Activated CD4-positive, alpha-beta T cell treated with anti-CD3 and anti-CD28 coated beads, Interleukin-2, Interleukin-6, amounts not matched to agents 100 ng/mL and 50 ng/mL, durations not matched to agents 16 hours and 8 hours (primary cell): ENCODE results near the gene HOXD12.

ENCODE experiments used
- DNase-seq: peaks from one replicate; pipeline ENCODE4 v3.0.0-alpha.2; 2020

HOXD12 gene

GRCh38 chr2:176136374-176137251 lies 37.0 kb downstream of the HOXD12 start:
- no peak for DNase-seq

DNA sequence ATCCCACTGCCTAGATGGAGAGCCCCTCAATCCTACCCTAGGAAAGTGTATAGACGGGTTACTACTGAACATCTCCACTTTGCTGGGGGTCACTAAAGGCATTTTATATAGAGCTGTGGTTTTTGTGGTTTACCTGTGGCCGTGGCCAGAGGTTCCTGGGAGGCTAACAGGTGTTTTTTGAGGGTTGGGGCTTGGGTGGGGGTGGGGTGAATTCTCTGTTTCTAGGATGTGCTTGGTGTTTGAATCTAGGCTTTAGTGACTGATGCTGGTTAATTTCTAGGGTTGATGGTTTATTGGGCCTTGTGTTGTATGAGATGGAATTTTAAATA lies 37.6 kb downstream of the HOXD12 start:
- no peak for DNase-seq

GRCh38 chr2:176137906-176138305 lies 38.3 kb downstream of the HOXD12 start:
- DNase-seq, result no peak

GRCh38 chr2:176138526-176138922 lies 38.9 kb downstream of the HOXD12 start:
- DNase-seq, result no peak

DNA sequence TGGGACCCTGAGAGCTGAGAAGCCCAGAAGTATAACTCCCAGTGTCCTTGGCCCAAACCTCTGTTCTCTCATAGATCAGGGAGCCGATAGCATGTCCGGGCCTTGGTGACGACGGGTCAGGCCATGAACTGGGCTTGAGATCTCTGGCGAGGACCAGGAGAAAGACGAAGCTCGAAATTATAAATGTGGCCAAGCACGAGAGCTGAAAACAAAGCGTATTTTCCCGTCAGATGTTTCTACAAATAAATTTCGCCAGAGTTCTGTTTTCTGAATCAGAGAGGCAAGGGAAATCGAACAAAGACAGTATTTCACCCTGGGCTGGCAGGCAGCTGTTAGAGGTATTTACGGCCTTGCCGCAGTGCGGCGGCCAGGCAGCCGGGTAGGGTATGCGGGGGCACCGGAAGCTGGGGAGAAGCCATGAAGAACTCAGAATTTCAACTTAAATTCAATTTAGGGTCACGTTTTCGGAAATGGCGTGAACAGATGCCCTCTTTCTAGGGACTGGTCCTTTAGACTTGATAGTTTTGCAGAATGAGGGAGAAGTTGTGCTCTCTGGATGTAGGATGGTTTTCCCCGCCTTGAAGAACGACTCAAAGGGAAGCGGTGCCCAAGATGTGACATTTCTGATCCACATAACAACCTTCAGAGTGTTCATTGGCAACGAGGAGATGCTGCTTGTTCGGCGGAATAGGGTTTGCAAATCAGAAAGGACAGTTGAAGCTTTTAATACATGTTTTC lies 39.5 kb downstream of the HOXD12 start:
- no peak for DNase-seq

DNA sequence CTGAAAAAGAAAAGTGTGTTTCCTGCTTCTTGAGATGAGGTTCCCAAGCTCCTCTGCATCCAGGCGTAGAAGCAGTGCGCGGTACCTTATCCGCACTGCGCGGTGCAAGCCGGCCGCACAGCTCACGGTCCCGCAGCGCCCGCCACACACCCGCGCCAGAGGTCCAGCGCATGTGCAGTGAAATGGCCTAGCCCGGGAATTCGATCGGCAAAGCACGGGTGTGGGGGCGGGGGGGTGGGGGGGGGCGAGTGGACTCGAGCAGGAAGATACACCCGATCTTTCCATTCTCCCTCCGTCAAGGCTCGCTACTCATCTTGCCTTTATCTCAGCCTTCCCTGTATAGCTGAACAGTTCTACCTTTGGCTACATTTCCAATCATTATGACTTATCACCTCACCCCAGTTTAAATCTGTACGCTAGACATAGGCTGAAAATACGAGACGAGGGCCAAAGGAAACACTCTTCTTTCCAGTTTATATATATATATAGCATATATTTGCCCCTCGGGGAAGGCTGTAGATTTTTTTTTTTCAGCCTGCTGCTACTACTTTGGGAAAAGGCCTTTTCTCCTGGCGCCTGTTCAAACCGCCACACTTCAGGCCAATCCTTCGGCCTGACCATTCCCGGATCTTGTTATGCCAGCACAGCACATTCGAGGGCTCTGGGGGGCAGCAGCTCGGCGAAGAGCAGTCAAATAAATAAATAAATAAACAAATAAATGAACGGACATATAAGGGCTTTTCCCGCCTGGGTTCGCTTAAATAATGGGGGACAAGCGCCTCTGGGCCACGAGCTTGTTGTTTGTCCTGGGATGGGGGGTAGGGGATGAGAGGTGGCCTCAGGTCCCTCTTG lies 40.3 kb downstream of the HOXD12 start:
- no peak for DNase-seq

GRCh38 chr2:176140513-176141317 lies 41.1 kb downstream of the HOXD12 start:
- peak; percentile 76 for DNase-seq

- DNase-seq, result no peak
Observed at GRCh38 chr2:176142281-176142680, 42.7 kb downstream of the HOXD12 start.

DNA sequence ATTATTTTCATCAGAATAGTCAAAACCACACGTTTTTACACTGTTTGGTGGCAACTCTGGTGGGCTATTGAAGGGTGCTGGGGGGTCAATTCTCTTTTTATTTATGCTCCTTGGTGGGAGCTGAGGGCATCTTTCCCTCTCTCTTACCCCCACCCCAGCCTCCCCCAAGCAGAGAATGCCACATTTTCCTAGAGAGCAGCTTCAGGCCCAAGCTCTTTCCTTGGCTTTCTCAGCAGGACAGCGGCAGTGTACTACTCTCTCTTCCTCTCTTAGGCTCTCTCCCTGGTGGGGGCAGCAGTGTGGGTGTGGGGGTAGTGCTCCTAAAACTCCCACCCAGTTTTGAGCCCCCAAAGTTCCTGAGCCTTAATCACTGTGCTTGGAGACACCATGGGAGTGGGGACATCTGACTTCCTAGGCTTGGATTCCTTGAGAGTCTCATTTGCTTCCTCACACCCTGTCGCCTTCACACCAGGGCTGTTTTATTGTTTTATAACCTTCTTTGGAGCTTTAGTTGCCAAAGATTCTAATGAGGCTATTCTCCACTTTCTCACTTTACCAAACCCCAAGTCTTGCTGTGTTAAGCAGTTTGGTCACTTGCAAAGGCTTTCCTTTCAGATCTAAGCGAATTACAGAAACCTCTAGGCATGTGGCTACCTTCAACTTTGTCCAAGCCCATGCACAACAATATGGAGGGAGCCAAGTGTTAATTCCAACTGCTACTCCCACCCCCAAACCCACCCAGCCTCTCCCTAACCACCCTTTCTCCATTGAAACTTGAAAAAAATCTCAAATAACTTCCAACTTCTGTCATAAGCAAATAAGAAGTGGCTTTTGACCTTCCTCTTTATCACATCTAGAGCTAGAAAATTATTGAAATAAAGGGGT lies 45.7 kb downstream of the HOXD12 start:
- no peak for DNase-seq

- no peak for DNase-seq
Observed at GRCh38 chr2:176146101-176146500, 46.5 kb downstream of the HOXD12 start.

DNA sequence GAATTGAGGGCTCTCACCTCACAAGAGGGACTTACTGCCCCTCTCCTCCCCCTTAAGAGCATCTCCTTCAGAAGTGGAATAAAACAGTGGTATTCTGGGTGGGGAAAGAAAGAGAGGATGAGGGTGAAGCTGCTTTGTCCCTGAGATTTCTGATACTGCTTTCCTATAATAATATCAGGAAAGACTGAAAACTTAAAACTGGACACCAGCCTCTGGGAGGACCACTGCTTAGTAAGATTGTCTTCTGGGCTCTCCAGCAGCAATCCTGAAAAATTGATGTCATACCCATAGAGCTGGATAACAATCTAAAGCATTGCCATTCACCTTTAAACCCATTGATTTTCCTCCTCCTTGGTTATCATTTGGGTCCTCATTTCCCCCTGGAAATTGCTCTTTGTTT lies 47.0 kb downstream of the HOXD12 start:
- DNase-seq, result no peak

DNA sequence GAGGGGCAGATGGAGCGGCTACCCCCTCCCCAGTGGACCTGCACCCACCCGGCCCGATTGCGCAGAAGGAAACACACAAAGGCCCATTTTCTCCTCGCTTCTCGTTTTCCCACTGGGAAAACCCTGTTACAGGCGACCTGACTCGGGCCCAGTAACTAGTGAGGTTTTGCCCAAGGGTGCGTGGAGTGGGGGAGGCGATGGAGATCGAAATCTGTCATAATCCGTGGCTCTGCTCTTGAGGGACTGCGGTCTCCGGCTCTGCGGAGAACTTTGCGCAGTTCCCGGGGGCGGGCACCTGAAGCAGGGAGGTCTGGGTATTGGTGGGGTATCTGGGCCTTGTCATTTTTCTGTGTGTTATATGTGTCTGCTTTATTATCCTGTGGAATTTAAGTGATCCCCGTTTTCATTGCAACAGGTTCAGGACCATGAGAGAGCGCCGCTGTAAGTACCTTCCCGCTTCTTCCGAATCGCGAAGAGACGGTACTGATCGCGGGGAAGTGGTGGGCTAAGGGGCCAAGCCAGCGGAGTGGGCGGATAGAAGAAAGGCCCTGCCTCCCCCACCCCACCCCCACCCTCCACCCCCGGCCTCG lies 47.7 kb downstream of the HOXD12 start:
- no peak for DNase-seq

DNA sequence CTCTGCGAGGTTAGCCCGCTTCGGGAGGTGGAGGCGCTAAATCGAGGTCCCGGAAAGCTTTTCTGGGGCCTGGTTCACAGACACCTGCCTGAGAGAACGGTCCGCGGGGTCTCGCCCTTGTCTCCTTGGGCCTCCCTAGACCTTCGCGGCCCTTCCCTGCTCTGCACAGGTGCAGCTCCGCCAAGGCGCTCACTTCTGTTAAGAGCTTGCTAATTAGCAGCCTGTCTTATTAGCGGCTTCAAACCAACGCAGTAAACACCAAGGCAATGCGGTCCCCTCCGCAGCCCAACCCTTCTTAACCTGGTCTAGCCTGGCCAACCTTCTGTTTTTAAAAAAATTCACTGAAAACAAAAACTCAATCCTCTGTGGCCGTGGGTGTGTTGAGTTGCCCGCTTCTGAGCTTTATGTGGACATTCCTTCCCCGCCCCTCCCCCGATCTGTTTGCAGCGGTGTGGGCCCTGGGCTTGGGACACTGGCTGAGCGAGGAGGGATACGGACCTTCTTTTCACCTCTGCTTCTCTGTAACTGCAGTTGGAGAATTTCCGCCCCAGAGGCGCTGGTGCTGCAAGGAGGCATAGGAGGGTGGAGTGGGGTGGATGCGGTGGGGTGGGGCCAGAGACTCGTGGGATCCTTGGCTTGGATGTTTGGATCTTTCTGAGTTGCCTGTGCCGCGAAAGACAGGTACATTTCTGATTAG lies 48.4 kb downstream of the HOXD12 start:
- no peak for DNase-seq

GRCh38 chr2:176148751-176149421 lies 49.3 kb downstream of the HOXD12 start:
- no peak for DNase-seq

GRCh38 chr2:176149481-176149938 lies 49.9 kb downstream of the HOXD12 start:
- no peak for DNase-seq

DNA sequence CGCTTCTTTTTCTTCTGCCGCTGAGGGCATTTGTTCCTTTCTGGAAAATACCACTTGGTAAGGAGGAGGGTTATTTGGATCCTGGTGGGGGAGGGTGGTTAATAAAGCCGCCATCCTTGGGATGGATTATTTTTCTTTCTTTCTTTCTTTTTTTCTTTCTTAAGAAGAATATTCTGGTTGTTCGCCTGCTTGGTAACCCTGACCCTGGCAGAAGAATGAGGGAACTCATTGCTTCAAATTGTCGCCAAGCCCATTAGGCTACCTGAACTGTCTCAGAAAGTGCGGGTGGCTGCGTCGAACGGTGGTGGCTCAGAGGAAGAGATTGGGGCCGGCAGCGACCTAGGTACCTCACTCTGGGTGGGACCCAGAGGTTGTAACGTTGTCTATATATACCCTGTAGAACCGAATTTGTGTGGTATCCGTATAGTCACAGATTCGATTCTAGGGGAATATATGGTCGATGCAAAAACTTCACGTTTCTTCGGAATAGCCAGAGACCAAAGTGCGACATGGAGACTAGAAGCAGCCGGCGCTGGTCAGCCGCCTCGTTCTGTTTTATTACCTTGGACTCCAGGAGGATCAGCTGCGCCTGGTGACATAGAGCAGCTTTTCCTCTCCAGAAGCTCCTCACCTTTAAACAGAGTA lies 50.5 kb downstream of the HOXD12 start:
- DNase-seq, result no peak

DNA sequence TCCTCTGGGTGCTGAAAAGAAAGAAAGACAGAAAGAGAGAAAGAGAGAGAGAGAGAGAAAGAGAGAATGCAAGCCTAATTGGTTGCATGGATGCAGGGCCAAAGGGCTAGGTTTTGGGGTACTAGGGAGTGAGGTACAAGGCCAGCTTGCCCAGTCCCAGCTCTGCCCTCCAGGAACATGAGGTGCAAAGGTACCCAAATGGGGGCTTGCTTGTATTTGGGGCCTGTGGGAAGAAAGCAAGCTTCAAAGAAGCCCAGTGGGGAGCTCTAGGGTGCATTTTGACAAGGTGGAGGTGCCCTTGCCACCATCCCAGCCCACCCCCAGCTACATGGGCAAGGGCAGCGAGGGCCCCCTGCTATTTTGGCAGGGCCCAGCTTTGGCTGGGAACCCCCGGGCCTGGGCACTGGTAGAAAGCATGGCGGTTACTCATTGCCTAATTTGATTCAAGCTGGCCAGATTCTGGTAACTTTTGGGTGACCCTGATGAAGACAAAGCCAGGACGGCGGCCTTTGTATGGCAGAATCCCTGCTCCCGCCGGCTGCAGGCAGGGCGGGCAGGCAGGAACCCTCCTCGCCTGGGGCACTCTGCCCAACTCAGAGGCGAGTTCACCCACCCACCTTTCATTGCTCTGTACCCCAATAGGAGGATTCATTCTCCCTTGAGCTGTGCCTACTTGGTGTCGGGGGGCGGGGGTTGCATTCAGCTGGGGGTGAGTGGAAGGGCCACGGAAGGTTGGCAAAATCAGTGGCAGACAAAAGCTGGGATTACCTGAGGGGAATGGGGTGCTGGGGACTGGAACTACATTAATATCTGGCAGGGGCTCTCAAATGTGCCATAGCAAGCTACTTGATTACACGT lies 51.2 kb downstream of the HOXD12 start:
- no peak for DNase-seq
